Mucosa of descending colon (tissue), 3 donors: ENCODE results near the gene RBAK. TPM values are rescaled to one million over a fixed set of nuclear protein-coding genes. Genes with fewer than 3 reads are reported as not detected.
A peak's percentile ranks its signal among the peaks of the same experiment; 100 is the strongest.

Experiments used
- ATAC-seq: fragments of 200-7000 bp; cut with Tn5 transposase; one replicate; pipeline ENCODE4 v1.9.1; 2020; ENCODE audit warnings: mild to moderate bottlenecking, moderate library complexity
- DNase-seq, 3 donors: peaks; one replicate each; pipeline ENCODE4 v3.0.0-alpha.2; 2020
- H3K36me3 ChIP-seq: fragments of 200-600 bp; one replicate; pipeline ENCODE4 v1.8.0; 2021; ENCODE audit warnings: low read depth, mild to moderate bottlenecking
- H3K4me1 ChIP-seq: fragments of 200-600 bp; one replicate; pipeline ENCODE4 v1.8.0; 2021; ENCODE audit warnings: low read depth, mild to moderate bottlenecking
- H3K4me3 ChIP-seq: fragments of 200-600 bp; one replicate; pipeline ENCODE4 v1.8.0; 2021; ENCODE audit warnings: mild to moderate bottlenecking
- H3K9me3 ChIP-seq: fragments of 200-600 bp; one replicate; pipeline ENCODE4 v1.8.0; 2021; ENCODE audit warnings: mild to moderate bottlenecking
- intact Hi-C, 2 donors: fragments of 100-400 bp; cut with DNase I in 1 of 2; cut with micrococcal nuclease in 1 of 2; formaldehyde crosslinking; loops; one replicate each; pipeline versions ENCODE4 v1.11.0 to v1.11.1; 2022; cut with DNase I, micrococcal nuclease
- long read RNA-seq, 2 donors: library from polyadenylated mRNA; unstranded; transcript quantifications; one replicate each; pipeline ENCODE4 v2.0.0, GENCODE V29; 2019 to 2021
- total RNA-seq, 3 donors: library from RNA; stranded (reverse); fragmentation: NEBNext Ultra II Directional in 2 of 3; extraction: Animal tissue kit (Norgen Biotek cat#: 25700) in 2 of 3; gene quantifications; one replicate each; pipeline versions ENCODE4 v1.2.1 to v1.2.4, GENCODE V29; 2021 to 2023
- TF ChIP-seq, protein P1 (sequence below): fragments of 200-600 bp; IDR thresholded peaks from one replicate; pipeline ENCODE4 v1.8.0; 2022; ENCODE audit warnings: antibody characterized with exemption, mild to moderate bottlenecking
- donor health status: DM: no; HTN: no; CAD: no; lungs with moderate emphysema.
- donor health status: DM: no; HTN: no; CAD: no.
- donor health status: DM: no; HTN: yes; CAD: no.

RBAK gene
- total RNA-seq = 10 to 100 TPM in 2 of 3 donors, 1 to 10 TPM in 1; 9.3 to 15.3 (median 12.6) TPM
- long read RNA-seq, donor 1, full-length matches to known transcripts = 2 of 3 reads
- long read RNA-seq, donor 1, partial matches to known transcripts = 0 of 3 reads
- long read RNA-seq, donor 1, other reads (novel, unspliced or antisense) = 1 of 3 reads
- long read RNA-seq, donor 2 = 0 reads

DNA sequence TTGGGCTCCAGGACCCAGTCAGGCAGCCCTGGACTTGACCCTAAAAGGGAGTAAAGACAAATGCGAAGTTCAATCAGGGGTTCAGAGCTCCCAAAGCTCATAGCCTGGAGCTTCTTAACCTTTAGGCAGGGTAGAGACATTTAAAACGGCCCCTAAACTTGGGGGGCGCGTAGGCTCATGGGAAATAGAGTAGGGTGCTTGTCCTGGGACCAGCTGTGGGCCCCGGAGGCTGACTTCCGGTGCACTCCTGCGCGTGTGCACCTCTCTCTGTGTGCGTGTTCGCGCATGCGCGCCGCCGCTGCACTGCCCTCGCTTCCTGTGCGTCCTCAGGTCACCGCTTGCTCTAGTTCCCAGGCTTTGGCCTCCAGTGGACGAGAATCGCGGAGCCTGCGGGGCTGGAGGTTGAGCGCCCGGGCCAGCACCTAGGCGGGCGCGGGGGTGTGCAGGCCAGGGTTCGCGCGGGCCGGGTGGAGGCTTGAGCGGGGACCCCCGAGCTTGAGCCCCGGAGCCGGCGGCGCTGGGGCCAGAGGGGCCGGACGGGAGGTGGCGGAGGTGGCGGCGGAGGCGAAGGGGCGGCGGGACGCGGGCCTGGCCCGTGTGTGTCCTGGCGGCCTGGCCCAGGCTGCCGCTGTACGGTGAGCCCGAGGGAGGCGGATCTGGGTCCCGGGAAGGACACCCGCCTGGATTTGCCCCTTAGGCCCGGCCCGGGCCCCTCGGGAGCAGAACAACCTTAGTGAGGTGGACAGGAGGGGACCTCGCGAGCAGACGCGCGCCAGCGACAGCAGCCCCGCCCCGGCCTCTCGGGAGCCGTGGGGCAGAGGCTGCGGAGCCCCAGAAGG, at the start of gene RBAK:
RBAK (plus strand) TSS at position 303 of the 839 bp plus-strand sequence. CDS start 2,217 bp downstream, outside the sequence.
- DNase-seq = peak; percentile 93 to 97 (median 94)
- intact Hi-C loops = no loop called here
- TF ChIP-seq, protein P1, sequence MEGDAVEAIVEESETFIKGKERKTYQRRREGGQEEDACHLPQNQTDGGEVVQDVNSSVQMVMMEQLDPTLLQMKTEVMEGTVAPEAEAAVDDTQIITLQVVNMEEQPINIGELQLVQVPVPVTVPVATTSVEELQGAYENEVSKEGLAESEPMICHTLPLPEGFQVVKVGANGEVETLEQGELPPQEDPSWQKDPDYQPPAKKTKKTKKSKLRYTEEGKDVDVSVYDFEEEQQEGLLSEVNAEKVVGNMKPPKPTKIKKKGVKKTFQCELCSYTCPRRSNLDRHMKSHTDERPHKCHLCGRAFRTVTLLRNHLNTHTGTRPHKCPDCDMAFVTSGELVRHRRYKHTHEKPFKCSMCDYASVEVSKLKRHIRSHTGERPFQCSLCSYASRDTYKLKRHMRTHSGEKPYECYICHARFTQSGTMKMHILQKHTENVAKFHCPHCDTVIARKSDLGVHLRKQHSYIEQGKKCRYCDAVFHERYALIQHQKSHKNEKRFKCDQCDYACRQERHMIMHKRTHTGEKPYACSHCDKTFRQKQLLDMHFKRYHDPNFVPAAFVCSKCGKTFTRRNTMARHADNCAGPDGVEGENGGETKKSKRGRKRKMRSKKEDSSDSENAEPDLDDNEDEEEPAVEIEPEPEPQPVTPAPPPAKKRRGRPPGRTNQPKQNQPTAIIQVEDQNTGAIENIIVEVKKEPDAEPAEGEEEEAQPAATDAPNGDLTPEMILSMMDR = no peak
- H3K4me3 ChIP-seq = peak within 1 kb of the TSS; percentile 60
- peaks cover 8% of the 10 kb centered on the region for H3K9me3 ChIP-seq
- ATAC-seq = peak; percentile 100
- no peaks in the 10 kb centered on the region for H3K4me1 ChIP-seq
- peaks cover 7% of the 10 kb centered on the region for H3K36me3 ChIP-seq

DNA sequence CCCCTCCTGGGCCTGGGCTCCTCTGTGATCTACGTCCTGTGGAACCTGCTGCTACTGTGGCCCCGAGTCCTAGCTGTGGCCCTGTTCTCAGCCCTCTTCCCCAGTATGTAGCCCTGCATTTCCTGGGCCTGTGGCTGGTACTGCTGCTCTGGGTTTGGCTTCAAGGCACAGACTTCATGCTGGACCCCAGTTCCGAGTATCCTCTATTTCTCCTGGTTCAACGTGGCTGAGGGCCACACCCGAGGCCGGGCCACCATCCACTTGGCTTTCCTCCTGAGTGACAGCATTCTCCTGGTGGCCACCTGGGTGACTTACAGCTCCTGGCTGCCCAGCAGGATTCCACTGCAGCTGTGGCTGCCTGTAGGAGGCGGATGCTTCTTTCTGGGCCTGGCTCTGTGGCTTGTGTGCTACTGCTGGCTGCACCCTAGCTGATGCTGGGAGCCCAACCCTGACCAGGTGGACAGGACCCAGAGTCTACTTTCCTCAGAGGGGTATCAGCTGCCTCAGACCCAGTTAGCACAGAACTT, 48.9 kb upstream of the RBAK start:
- ATAC-seq (no peak), DNase-seq (no peak)
- Histone ChIP-seq H3K9me3 (no peaks in the 10 kb centered on the region), H3K36me3 (no peaks in the 10 kb centered on the region), H3K4me3 (no peak overlapping the region), H3K4me1 (no peaks in the 10 kb centered on the region)
- intact Hi-C loops = no loop called here
- TF ChIP-seq, protein P1 = no peak

DNA sequence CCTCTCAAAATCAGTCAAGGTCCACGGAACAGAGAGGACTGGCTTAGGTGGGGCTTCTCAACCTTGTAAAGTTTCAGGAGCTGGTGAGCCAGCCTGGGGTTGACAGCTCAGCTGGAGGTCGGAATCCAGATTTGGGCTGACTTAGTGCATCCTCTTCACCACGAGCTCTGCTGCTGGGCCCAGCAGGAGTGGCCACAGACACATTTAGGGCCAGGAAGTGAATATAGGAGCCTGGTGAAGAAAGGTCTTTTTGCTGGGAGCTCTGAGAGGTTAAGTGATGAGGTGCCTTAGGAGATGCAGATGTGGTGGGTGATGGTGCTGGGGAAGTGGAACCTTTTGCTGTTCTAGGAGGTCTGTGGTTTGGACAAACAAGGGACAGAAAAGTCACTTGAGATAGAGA, 47.4 kb upstream of the RBAK start:
- TF ChIP-seq, protein P1 = no peak
- DNase-seq = no peak
- Histone ChIP-seq H3K36me3 (no peaks in the 10 kb centered on the region), H3K4me1 (no peaks in the 10 kb centered on the region), H3K4me3 (no peak overlapping the region), H3K9me3 (no peaks in the 10 kb centered on the region)
- no peak for ATAC-seq
- intact Hi-C loops = no loop called here

DNA sequence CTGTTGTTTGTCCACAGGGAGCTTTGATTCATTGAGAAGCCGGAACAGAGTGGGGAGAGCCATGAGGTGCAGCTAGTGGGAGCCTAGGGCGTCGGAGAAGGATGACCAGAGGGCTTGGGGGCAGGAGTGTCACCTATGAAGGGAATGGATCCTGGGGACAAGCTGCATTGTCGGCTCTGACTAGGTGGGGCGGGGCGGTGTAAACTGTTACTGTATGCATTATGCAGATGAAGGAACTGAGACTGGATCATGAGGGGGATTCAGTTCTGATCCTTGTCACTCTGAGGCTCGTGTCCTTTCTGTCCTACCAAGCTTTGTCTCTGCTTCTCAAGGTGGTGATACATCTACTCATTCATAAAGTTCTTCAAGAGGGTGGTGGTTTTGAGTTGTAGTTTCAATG, 46.8 kb upstream of the RBAK start:
- Histone ChIP-seq H3K4me1 (no peaks in the 10 kb centered on the region), H3K4me3 (no peak overlapping the region), H3K9me3 (no peaks in the 10 kb centered on the region), H3K36me3 (no peaks in the 10 kb centered on the region)
- ATAC-seq = no peak
- intact Hi-C loops = no loop called here
- TF ChIP-seq, protein P1 = no peak
- DNase-seq = no peak

DNA sequence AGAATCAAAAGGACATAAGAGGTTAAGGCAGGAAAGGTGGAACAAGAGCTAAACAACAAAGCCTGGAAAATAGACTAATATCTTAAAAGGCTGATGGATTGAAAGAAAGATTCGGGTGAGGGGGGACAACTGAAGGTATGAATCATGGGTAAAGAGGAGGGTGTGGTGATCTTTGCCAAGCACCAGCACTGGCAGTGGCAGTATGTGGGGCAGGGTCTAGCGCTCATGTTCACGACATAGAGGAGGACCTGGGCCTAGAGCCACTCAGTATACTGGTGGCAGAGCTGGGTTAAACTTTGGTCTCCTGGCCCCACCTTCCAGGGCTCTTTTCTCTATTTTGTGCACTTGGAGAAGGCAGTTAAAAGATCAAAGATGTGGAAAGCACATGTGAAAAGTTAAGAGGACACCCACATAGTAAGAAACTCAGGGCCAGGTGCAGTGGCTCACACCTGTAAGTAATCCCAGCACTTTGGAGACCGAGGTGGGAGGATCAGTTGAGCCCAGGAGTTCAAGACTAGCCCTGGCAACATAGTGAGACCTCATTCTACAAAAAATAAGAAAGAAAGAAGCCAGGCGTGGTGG, 46.2 kb upstream of the RBAK start:
- intact Hi-C loops = no loop called here
- Histone ChIP-seq H3K4me3 (no peak overlapping the region), H3K9me3 (no peaks in the 10 kb centered on the region), H3K4me1 (no peaks in the 10 kb centered on the region), H3K36me3 (no peaks in the 10 kb centered on the region)
- ATAC-seq = no peak
- DNase-seq = no peak
- TF ChIP-seq, protein P1 = no peak
